Neural cell (in vitro differentiated cells): ENCODE measurements around the gene RAMP3. TPM values are rescaled to one million over a fixed set of nuclear protein-coding genes. Genes with fewer than 3 reads are reported as not detected.
"Not testable (repeated sequence)": the region's sequence is repeated elsewhere in the genome, so short reads cannot be mapped to it uniquely, and the experiment has no call there.

ENCODE experiments used
- H2AFZ ChIP-seq: fragments of 200-600, 300-800 bp; sonication (generic), shearing (Covaris generic); 2 replicates; pipeline ENCODE4 v1.6.0; 2014; ENCODE audit warnings: low read depth, mild to moderate bottlenecking, antibody characterized with exemption, low read length, moderate library complexity
- H3F3A ChIP-seq: fragments of 200-600 bp; shearing (Covaris generic); 2 replicates; pipeline ENCODE4 v1.6.1; 2016; ENCODE audit warnings: mild to moderate bottlenecking, moderate library complexity, mixed read lengths, antibody characterized with exemption, low read length; ENCODE audit not compliant: insufficient read depth, poor library complexity, severe bottlenecking
- H3K27ac ChIP-seq: fragments of 200-600, 300-800 bp; sonication (generic), shearing (Covaris generic); 2 replicates; pipeline ENCODE4 v1.5.1; 2014; ENCODE audit warnings: mild to moderate bottlenecking, low read length, moderate library complexity
- H3K27me3 ChIP-seq: fragments of 300-800, 200-600 bp; sonication (generic), shearing (Covaris generic); 2 replicates; pipeline ENCODE4 v1.6.0; 2014; ENCODE audit warnings: mild to moderate bottlenecking, low read depth, low read length, moderate library complexity; ENCODE audit not compliant: insufficient read depth
- H3K36me3 ChIP-seq: fragments of 300-800, 200-600 bp; sonication (generic), shearing (Covaris generic); 2 replicates; pipeline ENCODE4 v1.5.1; 2014; ENCODE audit warnings: mild to moderate bottlenecking, antibody characterized with exemption, low read length, moderate library complexity; ENCODE audit not compliant: insufficient read depth
- H3K4me2 ChIP-seq: fragments of 300-800, 200-600 bp; sonication (generic), shearing (Covaris generic); 2 replicates; pipeline ENCODE4 v1.6.0; 2014; ENCODE audit warnings: mild to moderate bottlenecking, low read length
- H3K4me3 ChIP-seq: fragments of 300-800, 200-600 bp; sonication (generic), shearing (Covaris generic); 2 replicates; pipeline ENCODE4 v1.5.1; 2014; ENCODE audit warnings: mild to moderate bottlenecking, low read length, moderate library complexity
- H3K79me2 ChIP-seq: fragments of 200-600 bp; shearing (Covaris generic); replicated peaks from 2 replicates; pipeline ENCODE4 v1.6.0; 2014; ENCODE audit warnings: mild to moderate bottlenecking, low read length, moderate library complexity; ENCODE audit not compliant: insufficient read depth
- H3K9ac ChIP-seq: fragments of 300-800, 200-600 bp; sonication (generic), shearing (Covaris generic); 2 replicates; pipeline ENCODE4 v1.6.1; 2016; ENCODE audit warnings: mild to moderate bottlenecking, low read length, mixed read lengths
- H3K9me2 ChIP-seq: fragments of 200-600 bp; shearing (Covaris generic); 2 replicates; pipeline ENCODE4 v1.6.1; 2016; ENCODE audit warnings: mild to moderate bottlenecking, low read length, mixed read lengths; ENCODE audit not compliant: insufficient read depth
- H3K9me3 ChIP-seq: fragments of 200-600, 300-800 bp; sonication (generic), shearing (Covaris generic); 2 replicates; pipeline ENCODE4 v1.6.1; 2016; ENCODE audit warnings: mild to moderate bottlenecking, mixed run types, low read length, moderate library complexity, mixed read lengths
- H4K20me1 ChIP-seq: fragments of 200-600 bp; shearing (Covaris generic); 2 replicates; pipeline ENCODE4 v1.6.1; 2016; ENCODE audit warnings: mild to moderate bottlenecking, mixed run types; ENCODE audit not compliant: insufficient read depth
- CTCF ChIP-seq: fragments of 450-650 bp; IDR thresholded peaks from 2 replicates; pipeline ENCODE4 v1.5.1; 2014; ENCODE audit warnings: antibody characterized with exemption, mild to moderate bottlenecking, moderate library complexity; ENCODE audit not compliant: poor library complexity, severe bottlenecking
- EP300 ChIP-seq: fragments of 450-650 bp; conservative IDR thresholded peaks from 2 replicates; pipeline ENCODE4 v1.6.1; 2014; ENCODE audit warnings: antibody characterized with exemption, mild to moderate bottlenecking, moderate library complexity; ENCODE audit not compliant: poor library complexity, severe bottlenecking
- EZH2 ChIP-seq: fragments of 200-600, 300-800 bp; shearing (Covaris generic), sonication (generic); IDR thresholded peaks from 2 replicates; pipeline ENCODE4 v1.6.1; 2014; ENCODE audit warnings: antibody characterized with exemption, low read length, borderline replicate concordance, mild to moderate bottlenecking; ENCODE audit not compliant: insufficient read depth, poor library complexity, severe bottlenecking
- MXI1 ChIP-seq: fragments of 450-650 bp; conservative IDR thresholded peaks from 2 replicates; pipeline ENCODE4 v1.6.1; 2014; ENCODE audit warnings: antibody characterized with exemption, mild to moderate bottlenecking; ENCODE audit not compliant: poor library complexity, severe bottlenecking
- POLR2AphosphoS5 ChIP-seq: IDR thresholded peaks from 2 replicates; pipeline ENCODE4 v1.6.1; 2012
- RAD21 ChIP-seq: fragments of 450-650 bp; conservative IDR thresholded peaks from 2 replicates; pipeline ENCODE4 v1.6.1; 2014; ENCODE audit warnings: antibody characterized with exemption, mild to moderate bottlenecking, moderate library complexity
- SMC3 ChIP-seq: fragments of 450-650 bp; conservative IDR thresholded peaks from 2 replicates; pipeline ENCODE4 v1.6.1; 2014; ENCODE audit warnings: antibody characterized with exemption, mild to moderate bottlenecking, moderate library complexity; ENCODE audit not compliant: poor library complexity
- TAF1 ChIP-seq: IDR thresholded peaks from 2 replicates; pipeline ENCODE4 v1.6.1; 2012; ENCODE audit warnings: low read depth
- polyA plus RNA-seq: library from polyadenylated mRNA; depleted of rRNA; stranded (reverse); fragments of >200 nt; gene quantifications from 2 replicates; pipeline ENCODE4 v1.2.3, GENCODE V29; 2014
- TF ChIP-seq, protein P1 (sequence below): IDR thresholded peaks from 2 replicates; pipeline ENCODE4 v1.6.1; 2012; ENCODE audit warnings: borderline replicate concordance

RAMP3 gene
- polyA plus RNA-seq, 1 donor from 2014 or later: not detected

- H3F3A ChIP-seq: no peaks in the 10 kb centered on the region
- H3K27me3 ChIP-seq: no peaks in the 10 kb centered on the region
- no peak overlapping the region for H3K4me3 ChIP-seq
- no peak overlapping the region for H3K27ac ChIP-seq
- H3K79me2 ChIP-seq: no peaks in the 10 kb centered on the region
- no peak for TF ChIP-seq RAD21
- no peak for TF ChIP-seq EZH2
- no peak for TF ChIP-seq SMC3
- TF ChIP-seq, protein P1, sequence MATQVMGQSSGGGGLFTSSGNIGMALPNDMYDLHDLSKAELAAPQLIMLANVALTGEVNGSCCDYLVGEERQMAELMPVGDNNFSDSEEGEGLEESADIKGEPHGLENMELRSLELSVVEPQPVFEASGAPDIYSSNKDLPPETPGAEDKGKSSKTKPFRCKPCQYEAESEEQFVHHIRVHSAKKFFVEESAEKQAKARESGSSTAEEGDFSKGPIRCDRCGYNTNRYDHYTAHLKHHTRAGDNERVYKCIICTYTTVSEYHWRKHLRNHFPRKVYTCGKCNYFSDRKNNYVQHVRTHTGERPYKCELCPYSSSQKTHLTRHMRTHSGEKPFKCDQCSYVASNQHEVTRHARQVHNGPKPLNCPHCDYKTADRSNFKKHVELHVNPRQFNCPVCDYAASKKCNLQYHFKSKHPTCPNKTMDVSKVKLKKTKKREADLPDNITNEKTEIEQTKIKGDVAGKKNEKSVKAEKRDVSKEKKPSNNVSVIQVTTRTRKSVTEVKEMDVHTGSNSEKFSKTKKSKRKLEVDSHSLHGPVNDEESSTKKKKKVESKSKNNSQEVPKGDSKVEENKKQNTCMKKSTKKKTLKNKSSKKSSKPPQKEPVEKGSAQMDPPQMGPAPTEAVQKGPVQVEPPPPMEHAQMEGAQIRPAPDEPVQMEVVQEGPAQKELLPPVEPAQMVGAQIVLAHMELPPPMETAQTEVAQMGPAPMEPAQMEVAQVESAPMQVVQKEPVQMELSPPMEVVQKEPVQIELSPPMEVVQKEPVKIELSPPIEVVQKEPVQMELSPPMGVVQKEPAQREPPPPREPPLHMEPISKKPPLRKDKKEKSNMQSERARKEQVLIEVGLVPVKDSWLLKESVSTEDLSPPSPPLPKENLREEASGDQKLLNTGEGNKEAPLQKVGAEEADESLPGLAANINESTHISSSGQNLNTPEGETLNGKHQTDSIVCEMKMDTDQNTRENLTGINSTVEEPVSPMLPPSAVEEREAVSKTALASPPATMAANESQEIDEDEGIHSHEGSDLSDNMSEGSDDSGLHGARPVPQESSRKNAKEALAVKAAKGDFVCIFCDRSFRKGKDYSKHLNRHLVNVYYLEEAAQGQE: no peak
- no peak for TF ChIP-seq MXI1
- TF ChIP-seq CTCF: no peak
- TF ChIP-seq TAF1: no peak
- no peak for TF ChIP-seq EP300
- TF ChIP-seq POLR2AphosphoS5: no peak
- no peaks in the 10 kb centered on the region for H3K36me3 ChIP-seq
- no peak overlapping the region for H3K9ac ChIP-seq
- H2AFZ ChIP-seq: no peak overlapping the region
- no peak overlapping the region for H3K4me2 ChIP-seq
- H4K20me1 ChIP-seq: no peaks in the 10 kb centered on the region
- H3K9me2 ChIP-seq: no peaks in the 10 kb centered on the region
- no peaks in the 10 kb centered on the region for H3K9me3 ChIP-seq
Measured at GRCh38 chr7:45203936-45204445, 46.4 kb downstream of the RAMP3 start.

DNA sequence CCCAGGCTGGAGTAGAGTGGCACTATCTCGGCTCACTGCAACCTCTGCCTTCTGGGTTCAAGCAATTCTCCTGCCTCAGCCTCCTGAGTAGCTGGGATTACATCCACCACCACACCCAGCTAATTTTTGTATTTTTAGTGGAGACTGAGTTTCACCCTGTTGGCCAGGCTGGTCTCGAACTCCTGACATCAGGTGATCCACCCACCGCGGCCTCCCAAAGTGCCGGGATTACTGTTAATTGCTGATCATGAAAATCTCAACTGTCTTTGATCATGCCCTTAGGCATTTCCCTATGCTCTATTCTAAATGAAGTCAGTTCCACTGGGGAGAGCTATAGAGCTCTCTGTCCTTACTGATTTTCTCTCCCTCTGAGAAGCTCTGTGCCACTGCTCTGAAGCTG, 48.7 kb downstream of the RAMP3 start:
- H3K27me3 ChIP-seq, H2AFZ ChIP-seq, H3K4me3 ChIP-seq, H3F3A ChIP-seq, H3K4me2 ChIP-seq, H3K36me3 ChIP-seq, H3K9ac ChIP-seq, H3K27ac ChIP-seq, H3K79me2 ChIP-seq, H3K9me2 ChIP-seq, H3K9me3 ChIP-seq, H4K20me1 ChIP-seq: not testable (repeated sequence)

DNA sequence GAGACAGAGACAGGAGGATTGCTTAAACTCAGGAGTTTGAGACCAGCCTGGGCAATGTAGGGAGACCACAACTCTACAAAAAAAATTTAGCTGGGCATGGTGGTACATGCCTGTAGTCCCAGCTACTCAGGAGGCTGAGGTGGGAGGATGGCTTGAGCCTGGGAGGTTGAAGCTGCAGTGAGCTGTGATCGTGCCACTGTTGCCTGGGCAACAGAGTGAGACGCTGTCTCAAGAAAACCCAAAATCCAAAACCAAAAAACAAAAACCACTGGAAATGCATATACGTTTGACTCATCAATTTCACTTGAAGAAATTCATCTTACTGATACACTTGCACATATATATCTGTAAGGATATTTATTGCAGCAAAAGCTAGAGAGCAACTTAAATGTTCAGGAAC, 52.3 kb downstream of the RAMP3 start:
- not testable (repeated sequence) for H4K20me1 ChIP-seq, H3K9ac ChIP-seq, H2AFZ ChIP-seq, H3K27ac ChIP-seq, H3K36me3 ChIP-seq, H3K4me3 ChIP-seq, H3F3A ChIP-seq, H3K27me3 ChIP-seq, H3K79me2 ChIP-seq, H3K9me3 ChIP-seq, H3K4me2 ChIP-seq, H3K9me2 ChIP-seq
